Skin epidermis (tissue), 12 donors: ENCODE data around the gene STIM1.
"Not testable (repeated sequence)": the region's sequence is repeated elsewhere in the genome, so short reads cannot be mapped to it uniquely, and the experiment has no call there.

Source experiments
- H3K27ac ChIP-seq, 21 experiments: fragments of 200-600 bp; sonication (generic) in 11 of 21; one replicate each; pipeline ENCODE4 v1.5.0; 2020; ENCODE audit warnings: mild to moderate bottlenecking in 3 of 21, inconsistent platforms in 2 of 21, moderate library complexity in 2 of 21
- H3K4me3 ChIP-seq, 7 experiments: fragments of 200-600 bp; sonication (generic) in 2 of 7; one replicate each; pipeline ENCODE4 v1.5.0; 2020; ENCODE audit warnings: inconsistent platforms in 2 of 7, mild to moderate bottlenecking in 2 of 7, moderate library complexity in 1 of 7

STIM1 gene

DNA sequence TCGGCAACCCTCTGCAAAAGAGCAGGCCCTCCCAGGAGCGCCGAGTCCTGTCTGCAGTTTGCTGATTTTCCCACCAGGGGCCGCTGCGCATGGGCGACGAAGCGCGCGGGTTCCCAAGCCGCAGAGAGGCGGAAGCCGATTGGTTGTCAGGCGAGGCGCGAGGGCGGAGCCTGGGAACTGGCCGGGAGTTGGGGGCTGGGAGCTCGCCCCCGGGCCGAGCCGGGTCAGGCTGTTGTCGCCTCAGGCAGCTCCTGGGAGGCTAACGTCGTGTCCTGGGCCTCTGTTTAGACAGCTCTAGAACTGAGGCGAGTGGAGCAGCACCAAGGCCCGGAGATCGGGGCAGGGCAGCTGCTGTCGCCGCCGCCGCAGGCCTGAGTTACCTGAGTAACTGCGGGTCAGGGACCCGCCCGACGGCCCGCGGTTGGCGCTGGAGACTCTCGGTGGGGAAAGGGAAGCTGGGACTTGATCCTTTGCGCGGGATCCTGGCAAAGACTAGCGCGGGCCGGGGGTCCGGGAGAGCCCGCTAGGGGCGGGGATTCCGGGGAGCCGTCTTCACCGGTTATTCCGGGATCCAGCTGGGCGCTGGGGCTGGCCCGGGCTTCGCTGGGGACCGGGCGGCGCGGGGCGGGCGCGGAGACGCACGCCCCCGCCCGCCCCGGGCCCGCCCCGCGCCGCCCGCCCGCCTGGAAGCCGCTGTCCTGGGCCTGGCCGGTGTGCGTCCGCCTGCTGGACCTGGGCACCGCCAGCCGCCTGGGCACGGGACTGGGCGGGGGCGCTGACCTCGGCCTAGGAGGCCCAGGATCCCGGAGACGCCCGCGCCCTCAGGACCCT is at the start of gene STIM1:
Gene STIM1 (plus strand): TSS at position 688 of the 831 bp plus-strand sequence. CDS start 607 bp downstream, outside the sequence.
- H3K4me3 ChIP-seq: peak within 1 kb of the TSS; percentile 63 to 97 (median 92)

GRCh38 chr11:3807909-3808860 is 47.3 kb upstream of the STIM1 start, which contains the start of gene PGAP2:
Gene PGAP2 (plus strand): TSS chr11:3808560. CDS start chr11:3811260, 2,700 bp downstream.
- peak within 1 kb of the TSS; percentile 54 to 90 (median 79) for H3K27ac ChIP-seq
- peak within 1 kb of the TSS; percentile 48 to 79 (median 58) for H3K4me3 ChIP-seq

More for the DNA sequence above, at the start of gene STIM1:
- H3K27ac ChIP-seq: peak within 1 kb of the TSS; percentile 71 to 99 (median 98)

- H3K27ac ChIP-seq: peak overlapping the region in 20 of 21 experiments; percentile 60 to 90 (median 79)
- H3K4me3 ChIP-seq: peak overlapping the region; percentile 48 to 79 (median 58)
Observed at GRCh38 chr11:3808861-3809623, 46.4 kb upstream of the STIM1 start.

GRCh38 chr11:3809624-3809928 is 45.9 kb upstream of the STIM1 start:
- no peak overlapping the region for H3K4me3 ChIP-seq
- peak overlapping the region in 9 of 21 experiments; percentile 5 to 88 (median 79) for H3K27ac ChIP-seq

- Histone ChIP-seq H3K4me3 (no peak overlapping the region), H3K27ac (peak overlapping the region in 7 of 21 experiments; percentile 1 to 79 (median 37))
Observed at GRCh38 chr11:3810446-3810845, 45.0 kb upstream of the STIM1 start.

DNA sequence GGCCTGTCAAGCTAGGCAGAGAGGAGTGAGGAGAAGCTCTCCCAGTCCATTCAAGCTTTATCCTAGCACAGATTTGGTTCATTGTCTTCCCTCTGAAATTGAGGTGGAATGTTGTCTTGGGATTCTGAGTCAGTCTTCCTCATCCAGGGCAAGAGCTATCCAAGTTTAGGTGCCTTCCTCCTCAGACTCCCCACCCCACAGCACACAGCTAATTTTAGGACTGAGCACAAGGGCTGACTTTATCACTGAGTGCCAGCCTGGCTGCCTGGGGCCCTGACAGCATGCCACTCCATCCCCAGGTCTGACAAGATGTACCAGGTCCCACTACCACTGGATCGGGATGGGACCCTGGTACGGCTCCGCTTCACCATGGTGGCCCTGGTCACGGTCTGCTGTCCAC is 44.5 kb upstream of the STIM1 start:
- peak overlapping the region in 4 of 21 experiments; percentile 1 to 55 (median 38) for H3K27ac ChIP-seq
- no peak overlapping the region for H3K4me3 ChIP-seq

- H3K27ac ChIP-seq: not testable (repeated sequence)
Observed at GRCh38 chr11:3814832-3815231, 40.6 kb upstream of the STIM1 start.

DNA sequence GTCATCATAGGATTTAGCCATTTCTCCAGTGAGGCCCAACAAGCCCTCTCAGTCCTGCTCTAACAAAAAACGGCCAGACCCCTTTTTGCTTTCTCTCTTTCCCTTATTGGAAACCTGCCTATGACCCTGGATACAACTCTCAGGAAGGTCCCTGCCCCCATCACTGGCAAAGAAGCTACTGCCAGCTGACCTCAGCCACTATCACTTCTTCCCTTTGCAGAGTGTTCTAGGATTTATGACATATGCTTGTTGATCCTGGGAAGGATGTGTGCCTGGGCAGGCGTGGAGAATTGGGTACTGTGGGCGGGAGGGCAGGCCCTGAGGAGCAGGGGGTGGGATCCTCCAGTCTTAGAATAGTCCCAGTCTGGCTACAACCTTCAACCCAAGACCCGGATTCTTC is 39.6 kb upstream of the STIM1 start:
- H3K4me3 ChIP-seq: no peak overlapping the region
- H3K27ac ChIP-seq: no peak overlapping the region

More at GRCh38 chr11:3814832-3815231, 40.6 kb upstream of the STIM1 start:
- not testable (repeated sequence) for H3K4me3 ChIP-seq

DNA sequence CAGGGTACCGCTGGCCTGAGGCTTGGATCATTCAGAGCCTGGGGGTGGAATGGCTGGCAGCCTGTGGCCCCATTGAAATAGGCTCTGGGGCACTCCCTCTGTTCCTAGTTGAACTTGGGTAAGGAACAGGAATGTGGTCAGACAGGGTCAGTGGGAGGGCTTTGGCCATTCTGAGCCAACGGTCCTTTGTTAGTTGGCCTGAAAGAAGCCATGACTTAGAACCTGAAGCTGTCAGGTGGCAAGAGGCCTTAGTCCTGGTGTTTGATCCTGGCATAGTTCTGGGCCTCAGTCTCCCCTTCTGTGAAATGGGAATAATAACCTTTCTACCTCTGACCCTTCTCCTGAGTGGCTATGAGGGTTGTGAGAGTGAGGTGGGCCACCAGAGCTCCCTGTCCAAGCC is 38.8 kb upstream of the STIM1 start:
- no peak overlapping the region for H3K27ac ChIP-seq
- H3K4me3 ChIP-seq: no peak overlapping the region

- Histone ChIP-seq H3K4me3 (no peak overlapping the region), H3K27ac (no peak overlapping the region)
Observed at GRCh38 chr11:3817181-3817800, 38.2 kb upstream of the STIM1 start.

DNA sequence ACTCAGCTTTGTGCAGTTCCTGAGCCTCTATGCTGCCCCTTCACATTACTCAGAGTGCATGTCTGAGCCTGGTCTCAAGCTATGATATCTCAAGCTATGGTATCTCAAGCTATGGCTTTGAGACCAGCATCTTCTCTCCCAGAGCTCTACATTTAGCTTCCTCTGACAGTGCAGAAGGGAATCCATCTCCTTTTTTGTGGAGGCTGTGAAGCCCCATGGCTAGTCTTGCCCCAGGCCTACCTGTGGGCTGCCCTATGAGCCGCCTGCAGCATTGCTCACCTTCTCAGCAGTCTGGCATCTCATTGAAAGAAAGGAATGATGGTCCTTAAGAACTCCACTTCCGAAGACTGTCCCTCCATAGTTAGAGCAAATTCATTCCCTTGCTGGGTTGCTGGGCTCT is 34.5 kb upstream of the STIM1 start:
- H3K4me3 ChIP-seq: no peak overlapping the region
- no peak overlapping the region for H3K27ac ChIP-seq

DNA sequence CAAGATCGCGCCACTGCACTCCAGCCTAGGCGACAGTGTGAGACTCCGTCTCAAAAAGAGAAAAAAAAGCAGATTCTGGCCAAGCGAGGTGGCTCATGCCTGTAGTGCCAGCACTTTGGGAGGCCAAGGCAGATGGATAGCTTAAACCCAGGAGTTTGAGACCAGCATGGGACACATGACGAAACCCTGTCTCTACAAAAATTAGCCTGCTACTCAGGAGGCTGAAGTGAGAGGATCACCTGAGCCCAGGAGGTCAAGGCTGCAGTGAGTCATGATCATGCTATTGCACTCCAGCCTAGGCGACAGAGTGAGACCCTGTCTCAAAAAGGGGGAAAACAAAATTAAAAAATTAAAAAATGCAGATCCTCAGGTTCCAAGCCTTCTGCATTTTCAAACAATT is 33.2 kb upstream of the STIM1 start:
- Histone ChIP-seq H3K4me3 (no peak overlapping the region), H3K27ac (no peak overlapping the region)

- H3K4me3 ChIP-seq: no peak overlapping the region
- peak overlapping the region in 1 of 21 experiments; percentile 8 for H3K27ac ChIP-seq
Observed at GRCh38 chr11:3823303-3823702, 32.2 kb upstream of the STIM1 start.

GRCh38 chr11:3823762-3824506 is 31.5 kb upstream of the STIM1 start:
- Histone ChIP-seq H3K4me3 (no peak overlapping the region), H3K27ac (peak overlapping the region in 1 of 21 experiments; percentile 8)

DNA sequence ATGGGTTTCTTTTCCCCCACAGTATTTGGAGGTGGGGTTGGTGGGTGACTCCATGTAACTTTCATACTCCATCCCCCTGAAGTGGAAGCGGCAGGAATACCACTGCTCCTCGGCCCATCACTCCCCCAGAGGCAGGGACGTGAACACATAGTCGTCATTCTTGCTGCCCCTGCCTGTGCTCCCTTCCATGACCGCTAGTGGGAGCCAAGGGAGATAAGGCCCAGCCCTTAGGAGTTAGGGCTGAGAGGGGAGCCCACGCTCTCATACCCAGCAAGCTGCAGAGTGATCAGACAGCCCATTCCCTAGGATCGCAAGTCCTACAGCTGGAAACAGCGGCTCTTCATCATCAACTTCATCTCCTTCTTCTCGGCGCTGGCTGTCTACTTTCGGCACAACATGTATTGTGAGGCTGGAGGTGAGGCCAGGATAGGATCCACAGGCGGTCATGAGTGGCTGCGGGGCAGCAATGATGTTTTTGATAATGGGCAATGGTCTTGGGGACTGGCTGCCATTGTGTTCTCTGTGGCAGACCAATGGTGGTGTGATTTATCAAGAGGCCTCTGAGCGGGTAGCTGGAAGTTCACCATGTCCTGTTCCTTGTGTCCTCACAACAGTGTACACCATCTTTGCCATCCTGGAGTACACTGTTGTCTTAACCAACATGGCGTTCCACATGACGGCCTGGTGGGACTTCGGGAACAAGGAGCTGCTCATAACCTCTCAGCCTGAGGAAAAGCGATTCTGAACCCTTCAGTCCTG is 30.6 kb upstream of the STIM1 start:
- Histone ChIP-seq H3K4me3 (no peak overlapping the region), H3K27ac (no peak overlapping the region)

DNA sequence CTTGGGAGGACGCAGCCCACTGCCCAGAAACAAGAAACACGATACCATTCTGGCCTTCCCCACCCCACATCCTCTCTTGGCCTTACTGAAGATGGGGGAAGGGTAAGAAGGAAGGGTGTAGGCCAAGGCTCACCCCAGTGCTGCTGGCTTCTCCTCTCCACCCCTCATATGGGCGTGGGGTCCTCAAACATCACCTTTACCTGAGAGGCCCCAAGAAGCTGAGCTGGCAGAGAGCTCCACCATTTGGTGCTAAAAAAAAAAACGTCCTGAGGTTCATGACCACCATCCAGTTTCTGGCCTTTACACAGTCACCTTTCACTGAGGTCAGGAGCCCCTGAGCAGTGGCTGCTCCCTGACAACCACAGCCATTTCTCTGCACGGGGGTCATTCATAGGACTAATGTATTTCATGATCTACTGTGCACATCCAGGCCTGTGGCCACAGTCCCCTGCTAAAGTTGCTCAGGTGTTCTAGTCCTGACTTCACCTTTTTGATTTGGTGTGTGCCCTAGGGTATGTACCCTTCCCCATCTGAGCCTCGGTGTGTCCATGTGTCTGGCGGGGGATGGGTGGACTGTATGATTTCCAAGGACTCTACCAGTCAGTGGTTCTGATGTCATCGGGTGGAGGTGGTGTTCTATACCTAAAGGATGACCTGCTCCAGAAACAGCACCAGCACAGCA is 29.9 kb upstream of the STIM1 start:
- H3K27ac ChIP-seq: peak overlapping the region in 1 of 21 experiments; percentile 1

DNA sequence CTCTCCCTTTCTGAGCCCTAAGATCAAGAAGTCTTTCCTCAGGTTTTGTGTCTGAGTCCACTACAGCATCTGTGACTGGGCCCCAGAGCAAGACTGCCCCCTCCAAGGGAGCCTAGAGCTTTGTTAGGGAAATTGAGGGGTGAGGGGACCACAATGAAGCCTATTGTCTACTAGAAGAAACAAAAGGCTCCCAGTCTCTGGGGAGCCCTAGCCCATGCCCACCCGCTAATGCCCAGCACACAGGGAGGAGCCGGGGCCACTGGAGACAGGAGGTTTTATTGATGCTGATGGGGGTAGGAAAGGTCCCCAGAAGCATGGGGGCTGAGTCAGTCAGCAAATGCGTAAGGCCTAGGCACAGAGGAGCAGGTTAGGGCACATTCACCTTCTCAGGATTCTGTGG is 28.7 kb upstream of the STIM1 start:
- no peak overlapping the region for H3K27ac ChIP-seq

More for the DNA sequence above, 29.9 kb upstream of the STIM1 start:
- H3K4me3 ChIP-seq: no peak overlapping the region

More for the DNA sequence above, 28.7 kb upstream of the STIM1 start:
- H3K4me3 ChIP-seq: no peak overlapping the region
